ENCODE measurements around the gene MAFB. TPM values are rescaled to one million over a fixed set of nuclear protein-coding genes. Genes with fewer than 3 reads are reported as not detected.

MAFB gene
- polyA plus RNA-seq, 4 donors, result 133 to 178 (median 143) TPM

- no peak for DNase-seq (ENCODE audit: low read depth in 4 of 4, low spot score in 3 of 4)
Observed at GRCh38 chr20:40704828-40705227, 15.8 kb upstream of the MAFB start.

- no peak for DNase-seq (ENCODE audit: low read depth in 4 of 4, low spot score in 3 of 4)
Observed at GRCh38 chr20:40703975-40704530, 15.0 kb upstream of the MAFB start.

- DNase-seq (ENCODE audit: low read depth in 4 of 4, low spot score in 3 of 4), result no peak
Observed at GRCh38 chr20:40702504-40702903, 13.5 kb upstream of the MAFB start.

- DNase-seq (ENCODE audit: low read depth in 4 of 4, low spot score in 3 of 4), result no peak
Observed at GRCh38 chr20:40698744-40699143, 9.7 kb upstream of the MAFB start.

- no peak for DNase-seq (ENCODE audit: low read depth in 4 of 4, low spot score in 3 of 4)
Observed at GRCh38 chr20:40698281-40698680, 9.2 kb upstream of the MAFB start.

- DNase-seq (ENCODE audit: low read depth in 4 of 4, low spot score in 3 of 4), result no peak
Observed at GRCh38 chr20:40697541-40697940, 8.5 kb upstream of the MAFB start.

GRCh38 chr20:40695214-40695613, 6.2 kb upstream of the MAFB start:
- no peak for DNase-seq (ENCODE audit: low read depth in 4 of 4, low spot score in 3 of 4)

- no peak for DNase-seq (ENCODE audit: low read depth in 4 of 4, low spot score in 3 of 4)
Observed at GRCh38 chr20:40694246-40694645, 5.2 kb upstream of the MAFB start.

- no peak for DNase-seq (ENCODE audit: low read depth in 4 of 4, low spot score in 3 of 4)
Observed at GRCh38 chr20:40692240-40693011, 3.4 kb upstream of the MAFB start.

GRCh38 chr20:40691566-40692239, 2.7 kb upstream of the MAFB start:
- no peak for DNase-seq (ENCODE audit: low read depth in 4 of 4, low spot score in 3 of 4)

- no peak for DNase-seq (ENCODE audit: low read depth in 4 of 4, low spot score in 3 of 4)
Observed at GRCh38 chr20:40690836-40691565, 2.0 kb upstream of the MAFB start.

- peak; percentile 83 to 92 (median 88) for DNase-seq (ENCODE audit: low read depth in 4 of 4, low spot score in 3 of 4)
Observed at GRCh38 chr20:40689943-40690835, 1.2 kb upstream of the MAFB start.

- no peak for DNase-seq (ENCODE audit: low read depth in 4 of 4, low spot score in 3 of 4)
Observed at GRCh38 chr20:40688129-40689099, 622 bp downstream of the MAFB start.

- no peak for DNase-seq (ENCODE audit: low read depth in 4 of 4, low spot score in 3 of 4)
Observed at GRCh38 chr20:40687384-40688128, 1.5 kb downstream of the MAFB start.

- no peak for DNase-seq (ENCODE audit: low read depth in 4 of 4, low spot score in 3 of 4)
Observed at GRCh38 chr20:40686893-40687292, 2.1 kb downstream of the MAFB start.

- no peak for DNase-seq (ENCODE audit: low read depth in 4 of 4, low spot score in 3 of 4)
Observed at GRCh38 chr20:40686434-40686882, 2.6 kb downstream of the MAFB start.

- no peak for DNase-seq (ENCODE audit: low read depth in 4 of 4, low spot score in 3 of 4)
Observed at GRCh38 chr20:40685349-40685748, 3.7 kb downstream of the MAFB start.

GRCh38 chr20:40683894-40684268, 5.2 kb downstream of the MAFB start:
- no peak for DNase-seq (ENCODE audit: low read depth in 4 of 4, low spot score in 3 of 4)

All from right renal pelvis (tissue), 4 donors.